HG03095 (cell line): ENCODE data around the gene TEX11.

Experiments used
- ATAC-seq: cut with Tn5 transposase; IDR thresholded peaks from one replicate; pipeline ENCODE4 v1.9.1; 2021; ENCODE audit warnings: moderate library complexity; ENCODE audit not compliant: unreplicated experiment

Gene TEX11

GRCh38 chrX:70500826-70501225, 407.7 kb downstream of the TEX11 start:
- no peak for ATAC-seq

- no peak for ATAC-seq
Measured at GRCh38 chrX:70498129-70498528, 410.4 kb downstream of the TEX11 start.

GRCh38 chrX:70497026-70497425, 411.5 kb downstream of the TEX11 start:
- no peak for ATAC-seq

- no peak for ATAC-seq
Measured at GRCh38 chrX:70496491-70496890, 412.0 kb downstream of the TEX11 start.

DNA sequence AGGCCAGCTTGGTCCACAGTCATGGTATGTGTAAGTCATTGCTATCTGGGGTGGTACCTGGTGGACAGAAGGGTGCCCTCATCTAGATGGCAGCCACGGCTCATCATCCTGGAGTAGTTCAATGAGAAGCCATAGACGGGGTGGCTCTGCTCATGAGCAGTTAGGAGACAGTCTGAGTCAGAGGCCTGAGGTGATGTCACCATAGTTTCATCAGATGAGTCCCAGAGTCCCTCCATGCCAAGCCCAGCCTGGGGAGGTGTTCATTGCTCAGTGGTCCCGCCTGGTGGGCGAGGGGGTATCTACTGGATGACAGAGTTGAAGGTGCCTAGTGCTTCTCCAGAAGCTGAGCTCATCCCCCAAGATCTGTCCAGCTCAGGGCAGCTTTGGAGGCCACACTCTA, 414.1 kb downstream of the TEX11 start:
- ATAC-seq: no peak

- no peak for ATAC-seq
Measured at GRCh38 chrX:70488856-70489255, 419.7 kb downstream of the TEX11 start.

- ATAC-seq: no peak
Measured at GRCh38 chrX:70485466-70485865, 423.0 kb downstream of the TEX11 start.

GRCh38 chrX:70482300-70482699, 426.2 kb downstream of the TEX11 start:
- no peak for ATAC-seq

- ATAC-seq: no peak
Measured at GRCh38 chrX:70481471-70482270, 426.8 kb downstream of the TEX11 start.

GRCh38 chrX:70480660-70481018, 427.9 kb downstream of the TEX11 start:
- no peak for ATAC-seq

DNA sequence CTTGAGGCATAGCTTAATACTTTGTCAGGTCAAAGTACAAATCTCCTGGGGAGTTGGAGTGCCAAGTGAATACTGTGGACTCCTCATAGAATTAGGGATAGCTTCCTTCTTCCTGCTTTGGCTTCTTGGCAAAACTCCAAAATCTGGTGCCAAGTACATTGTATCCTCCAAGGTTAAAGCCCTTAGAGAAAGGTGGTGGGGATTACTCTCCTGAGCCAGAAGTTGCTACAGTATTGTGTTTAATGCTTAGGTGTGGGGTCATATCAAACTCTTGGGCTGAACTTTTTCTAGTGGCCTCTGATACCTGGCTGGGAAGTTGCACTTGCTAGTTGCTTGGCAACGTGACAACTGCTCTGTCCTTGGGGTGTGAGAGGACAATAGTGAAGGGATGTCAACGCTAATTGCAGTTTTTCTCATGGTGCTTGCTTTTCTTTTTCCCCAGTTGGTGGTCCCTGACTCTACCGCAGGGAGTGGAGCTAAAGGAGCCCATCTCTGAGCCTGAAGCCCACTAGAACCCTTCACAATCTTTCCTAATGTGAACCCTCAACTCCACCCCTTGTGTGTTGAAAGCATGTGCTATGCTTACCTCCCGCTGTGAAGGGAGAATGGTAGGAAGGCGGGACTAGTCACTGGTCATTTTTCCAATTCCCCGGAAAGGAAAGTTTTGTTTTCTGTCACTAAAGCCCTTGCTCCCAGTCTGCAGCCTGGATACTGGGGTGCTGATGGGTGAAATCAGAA, 428.4 kb downstream of the TEX11 start:
- ATAC-seq: no peak

DNA sequence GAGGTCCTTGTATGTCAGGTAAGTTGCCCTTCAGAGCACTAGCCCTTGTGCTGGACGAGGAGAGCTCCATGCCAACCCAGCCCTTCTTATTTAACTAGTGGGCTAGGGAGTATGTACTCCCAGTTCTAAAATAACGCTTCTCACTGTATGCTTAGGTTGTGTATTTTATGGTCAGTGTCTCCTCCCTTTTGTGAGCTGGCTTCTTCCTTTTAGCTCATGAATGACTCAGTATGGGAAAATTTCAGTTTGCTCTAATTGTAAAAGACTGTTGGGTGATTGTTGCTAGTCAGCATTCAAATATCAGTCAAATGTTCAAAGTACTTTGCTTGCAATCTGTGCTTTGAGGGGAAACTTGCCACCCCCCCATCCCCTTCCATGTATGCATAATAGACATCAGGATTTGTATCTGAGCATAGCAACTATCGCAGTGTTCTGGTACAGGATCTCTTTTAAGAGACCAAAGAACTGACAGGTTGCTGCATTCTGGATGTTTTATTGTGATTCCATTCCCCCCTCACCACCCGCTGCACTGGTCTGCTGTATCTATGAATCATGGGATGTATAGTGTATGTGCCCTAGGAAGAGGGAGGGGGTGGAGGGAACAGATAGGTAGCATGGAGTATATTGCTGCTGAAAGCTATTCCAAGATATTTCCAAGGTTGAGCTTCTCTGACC, 429.1 kb downstream of the TEX11 start:
- no peak for ATAC-seq
